Esophagus mucosa (tissue), 1 donor: ENCODE data around the gene HOXA2. TPM values are rescaled to one million over a fixed set of nuclear protein-coding genes. Genes with fewer than 3 reads are reported as not detected.

Source experiments
- ATAC-seq: fragments of 200-7000 bp; cut with Tn5 transposase; one replicate; pipeline ENCODE4 v1.9.1; 2020
- total RNA-seq: library from RNA; stranded (reverse); gene quantifications from one replicate; pipeline ENCODE4 v1.2.4, GENCODE V29; 2023
- donor health status: DM: yes; HTN: yes; CAD: no.

The HOXA2 gene
- total RNA-seq, 1 donor from 2014 or later, result 1.1 TPM

DNA sequence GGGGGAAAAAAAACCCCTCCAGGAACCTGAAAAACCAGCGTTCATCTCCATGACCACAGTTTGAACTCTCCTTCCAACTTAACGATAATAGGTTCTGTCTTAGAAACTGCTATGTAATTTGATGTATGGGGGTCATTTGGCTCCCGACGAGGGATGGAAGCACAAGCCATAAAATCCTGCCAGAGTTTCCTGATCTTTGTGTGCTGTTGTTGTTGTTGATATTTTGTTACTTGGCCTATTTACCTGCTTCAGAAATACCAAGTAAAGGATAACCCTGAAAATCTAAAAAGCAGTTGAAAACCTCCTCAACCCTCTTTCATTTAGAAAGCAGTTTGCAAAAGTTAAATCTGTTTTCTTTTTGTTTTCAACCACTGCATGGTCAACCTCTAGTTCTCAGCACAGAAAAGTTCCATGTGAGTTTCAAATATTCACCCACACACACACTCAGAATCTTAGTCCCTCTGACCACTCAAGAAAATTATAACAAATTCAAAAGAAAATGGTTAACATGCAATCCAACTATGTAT is 9.3 kb upstream of the HOXA2 start:
- ATAC-seq, result no peak

- peak; percentile 57 for ATAC-seq
Measured at GRCh38 chr7:27111042-27111750, 8.7 kb upstream of the HOXA2 start.

- ATAC-seq, result peak; percentile 50
Measured at GRCh38 chr7:27110186-27111031, 7.9 kb upstream of the HOXA2 start.

DNA sequence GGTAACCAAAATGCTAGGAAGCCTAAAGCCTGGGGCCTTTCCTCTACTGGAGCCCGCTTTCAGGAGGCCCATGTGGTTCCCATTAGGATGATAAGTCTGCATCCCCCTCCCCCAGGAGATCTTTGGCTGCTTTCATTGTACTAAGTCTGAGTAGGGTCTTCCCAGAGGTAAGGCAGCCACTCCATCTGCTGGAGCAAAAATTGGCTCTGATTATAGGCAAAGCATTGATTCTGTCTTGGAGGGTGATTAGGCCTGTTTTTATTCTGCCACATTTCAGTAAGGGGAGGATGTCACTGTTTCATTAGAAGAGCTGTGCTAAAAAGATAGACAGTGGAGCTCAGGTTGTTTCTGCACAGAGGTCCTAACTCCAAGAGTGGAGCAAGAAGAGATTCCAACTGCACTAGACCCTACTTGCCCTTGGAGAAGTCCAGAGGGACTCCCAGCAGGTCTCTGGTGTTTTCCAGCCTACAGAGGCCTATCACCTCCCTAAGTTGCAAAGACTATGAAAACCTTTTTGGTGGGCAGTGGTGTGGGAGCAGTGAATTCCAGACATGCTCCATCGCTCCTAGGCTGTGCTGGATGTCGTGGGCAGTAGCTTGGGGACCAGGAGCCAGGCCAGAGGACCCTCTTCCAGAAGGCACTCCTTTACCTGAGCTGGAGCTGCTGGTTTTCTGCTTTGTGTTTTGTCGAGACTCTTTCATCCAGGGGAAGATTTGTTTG is 7.1 kb upstream of the HOXA2 start:
- no peak for ATAC-seq

GRCh38 chr7:27108390-27109127 is 6.1 kb upstream of the HOXA2 start:
- peak; percentile 34 for ATAC-seq

- peak; percentile 3 for ATAC-seq
Measured at GRCh38 chr7:27107391-27108381, 5.2 kb upstream of the HOXA2 start.

DNA sequence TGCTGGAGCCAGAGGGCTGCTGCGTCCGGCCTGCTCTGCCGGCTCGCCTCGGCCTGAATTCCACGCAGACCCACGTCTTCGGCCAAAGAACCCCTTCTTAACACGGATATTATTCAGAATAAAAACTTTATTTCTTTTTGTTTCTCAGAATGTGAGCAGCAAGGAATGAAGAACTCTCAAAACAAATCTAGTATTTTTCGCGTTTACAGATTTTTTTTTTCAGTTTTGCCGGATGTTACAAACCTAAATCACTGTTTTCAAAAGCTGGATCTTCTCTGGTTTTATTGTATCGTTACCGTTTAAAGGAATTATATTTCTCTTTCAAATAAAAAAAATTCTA is 4.4 kb upstream of the HOXA2 start:
- ATAC-seq, result no peak

DNA sequence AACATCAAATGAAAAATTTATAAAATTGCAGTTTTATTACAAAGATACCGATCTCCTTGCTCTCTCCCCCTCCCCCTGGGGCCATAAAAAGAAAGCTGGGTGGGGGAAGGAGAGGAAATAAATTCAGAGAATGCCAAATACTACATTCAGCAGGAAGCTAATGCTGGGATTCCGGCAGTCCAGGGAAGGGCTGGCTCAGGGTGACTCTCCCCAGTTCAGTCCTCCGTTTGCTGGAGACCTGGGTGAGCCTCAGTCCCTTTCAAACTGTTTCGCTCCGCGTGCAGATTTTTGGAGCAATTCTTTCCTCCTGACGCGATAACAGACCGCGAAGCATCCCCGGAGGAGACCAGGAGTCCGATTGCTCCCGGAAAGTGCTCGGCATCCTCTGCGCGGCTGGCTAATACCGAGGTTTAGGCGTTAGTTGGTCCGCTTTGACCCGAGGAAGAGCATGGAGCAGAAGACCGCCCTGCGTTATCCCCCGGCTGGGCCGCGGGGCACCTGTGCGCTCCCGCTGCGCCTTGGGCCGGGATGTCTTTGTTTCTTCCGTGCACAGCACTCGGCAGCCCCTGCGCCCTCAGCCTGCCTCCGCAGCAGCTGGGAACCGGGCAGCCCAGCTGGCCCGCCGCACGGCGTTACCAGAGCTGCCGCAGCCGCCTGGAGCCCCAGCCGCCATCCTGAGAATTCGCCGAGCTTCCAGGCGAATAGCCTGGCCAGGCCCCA is 3.9 kb upstream of the HOXA2 start:
- ATAC-seq, result no peak

DNA sequence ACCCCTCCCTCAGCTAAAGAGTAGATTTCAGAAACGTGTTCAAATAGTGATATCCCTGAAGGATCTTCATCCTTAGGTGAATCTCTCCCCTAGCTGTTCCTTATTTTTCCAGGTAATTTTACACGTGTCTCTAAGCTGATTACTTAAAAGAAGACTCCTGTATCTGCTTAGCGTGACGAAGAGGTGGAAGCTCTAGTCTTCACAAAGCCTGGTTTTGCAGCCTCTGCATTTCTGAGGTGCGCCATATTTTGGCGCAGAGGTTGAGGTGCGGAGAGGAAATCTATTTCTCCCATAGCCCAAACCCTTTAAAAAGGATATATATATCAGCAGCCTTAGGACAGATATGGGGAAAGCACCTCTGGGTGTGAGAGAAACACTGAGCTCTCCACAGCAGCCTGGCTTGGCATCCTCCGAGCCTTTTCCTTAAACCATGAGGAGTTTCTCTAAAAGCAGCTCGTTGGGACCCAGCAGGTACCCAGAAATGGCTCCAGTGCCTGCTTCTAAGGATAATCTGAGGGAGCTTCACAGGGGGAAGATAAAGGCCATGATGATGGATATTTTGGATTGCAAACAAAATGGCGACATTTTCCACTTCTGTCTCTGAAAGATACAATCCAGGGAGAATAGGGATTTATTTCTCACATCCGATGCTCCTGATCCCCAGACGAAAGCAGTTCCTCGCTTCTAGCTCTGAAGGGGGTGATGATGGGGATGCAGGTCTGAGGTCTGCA is 3.0 kb upstream of the HOXA2 start:
- no peak for ATAC-seq

DNA sequence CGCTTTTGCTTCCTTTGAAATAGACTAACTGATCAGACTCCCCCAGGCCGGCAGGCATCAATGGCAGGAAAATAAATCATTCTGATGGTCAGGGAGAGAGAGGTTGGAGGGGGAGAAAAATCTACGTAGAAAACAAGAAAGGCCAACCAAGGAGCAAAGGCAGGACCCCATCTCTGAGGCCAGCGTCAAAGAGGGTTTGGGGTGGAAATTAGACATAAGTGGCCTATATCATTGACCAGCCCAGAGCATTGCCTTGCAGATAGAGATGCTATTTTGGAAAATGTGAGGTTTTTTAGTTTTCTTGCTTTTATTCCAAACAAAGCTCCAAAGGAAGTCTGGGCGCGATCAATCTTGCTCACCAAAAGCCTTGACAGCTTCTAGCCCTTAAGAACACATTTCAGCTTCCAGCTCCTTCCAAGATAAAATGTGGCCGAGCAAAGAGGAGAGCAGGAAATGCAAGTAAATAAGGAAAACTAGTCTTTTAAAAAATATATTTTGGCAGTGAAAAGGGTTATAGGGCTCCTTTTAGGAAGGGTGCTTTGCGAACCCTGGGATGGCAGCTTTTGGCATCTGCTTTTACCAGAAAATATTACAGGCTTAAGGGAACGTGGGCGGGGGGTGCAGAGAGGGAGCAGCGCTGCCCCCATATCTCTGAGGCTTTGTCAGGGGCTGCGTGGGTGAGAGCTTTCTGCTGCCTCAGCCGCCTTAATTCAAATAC is 2.0 kb upstream of the HOXA2 start:
- no peak for ATAC-seq

DNA sequence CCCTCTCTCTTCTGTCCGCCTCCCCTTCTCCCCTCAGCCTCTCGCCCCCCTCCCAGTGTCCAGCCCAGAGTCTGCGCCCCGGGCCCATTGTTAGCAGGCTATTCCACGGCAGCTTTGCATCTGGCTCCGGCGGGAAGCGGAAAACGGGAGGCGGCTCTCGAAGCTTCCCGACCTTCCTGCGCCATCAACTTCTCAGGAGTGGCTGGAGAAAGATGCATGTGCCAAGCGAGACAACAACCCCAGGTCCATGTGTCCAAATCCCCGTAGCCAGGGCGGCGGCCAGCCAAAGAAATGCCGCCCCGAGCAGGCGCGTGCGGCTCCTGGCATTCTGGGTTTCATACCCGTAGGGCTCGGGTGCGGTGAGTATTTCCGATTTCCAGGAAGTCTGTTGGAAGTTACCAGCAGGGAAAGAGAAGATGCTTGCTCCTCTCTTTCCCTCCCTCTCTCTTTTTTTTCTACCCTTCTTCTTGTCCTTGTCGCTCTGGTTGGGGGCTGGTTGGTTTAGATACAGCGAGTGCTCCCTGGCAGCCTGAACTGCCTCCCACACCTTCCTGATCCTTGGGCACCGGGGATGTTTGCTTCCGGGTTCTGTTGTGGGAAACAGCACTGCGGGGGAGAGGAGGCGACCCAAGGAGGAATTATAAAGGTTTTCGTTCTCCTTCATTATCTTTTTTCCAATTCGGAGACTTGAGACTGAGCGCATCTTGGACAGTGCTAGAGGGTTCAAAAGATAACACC is 1.2 kb upstream of the HOXA2 start:
- no peak for ATAC-seq

DNA sequence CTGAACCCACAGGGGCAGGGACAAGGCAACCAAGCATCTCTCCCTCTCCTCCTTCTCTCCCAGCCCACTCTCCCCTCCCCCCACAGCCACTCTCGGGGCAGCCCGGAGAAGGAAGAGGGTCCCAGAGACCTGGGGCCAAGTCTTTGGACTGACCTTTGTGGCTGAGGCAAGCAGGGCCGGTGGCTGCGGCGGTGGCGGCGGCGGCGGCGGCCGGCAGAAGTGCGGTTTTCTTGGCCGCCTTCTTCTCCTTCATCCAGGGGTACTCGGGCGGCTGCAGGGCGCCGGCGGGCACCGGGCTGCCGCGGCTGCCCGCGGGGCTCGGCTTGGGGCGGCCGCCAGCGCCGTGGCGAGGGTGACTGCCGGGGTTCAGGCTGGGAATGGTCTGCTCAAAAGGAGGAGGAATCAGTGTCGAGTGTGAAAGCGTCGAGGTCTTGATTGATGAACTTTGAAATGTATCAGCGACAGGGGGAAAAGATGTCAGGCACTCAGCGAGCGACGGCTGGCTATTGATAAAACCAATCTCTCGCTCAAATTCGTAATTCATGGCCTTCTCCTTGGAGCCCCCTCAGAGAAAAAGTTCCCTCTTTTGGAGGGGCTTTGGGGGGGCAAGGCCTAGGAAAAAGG is 414 bp downstream of the HOXA2 start:
- no peak for ATAC-seq

DNA sequence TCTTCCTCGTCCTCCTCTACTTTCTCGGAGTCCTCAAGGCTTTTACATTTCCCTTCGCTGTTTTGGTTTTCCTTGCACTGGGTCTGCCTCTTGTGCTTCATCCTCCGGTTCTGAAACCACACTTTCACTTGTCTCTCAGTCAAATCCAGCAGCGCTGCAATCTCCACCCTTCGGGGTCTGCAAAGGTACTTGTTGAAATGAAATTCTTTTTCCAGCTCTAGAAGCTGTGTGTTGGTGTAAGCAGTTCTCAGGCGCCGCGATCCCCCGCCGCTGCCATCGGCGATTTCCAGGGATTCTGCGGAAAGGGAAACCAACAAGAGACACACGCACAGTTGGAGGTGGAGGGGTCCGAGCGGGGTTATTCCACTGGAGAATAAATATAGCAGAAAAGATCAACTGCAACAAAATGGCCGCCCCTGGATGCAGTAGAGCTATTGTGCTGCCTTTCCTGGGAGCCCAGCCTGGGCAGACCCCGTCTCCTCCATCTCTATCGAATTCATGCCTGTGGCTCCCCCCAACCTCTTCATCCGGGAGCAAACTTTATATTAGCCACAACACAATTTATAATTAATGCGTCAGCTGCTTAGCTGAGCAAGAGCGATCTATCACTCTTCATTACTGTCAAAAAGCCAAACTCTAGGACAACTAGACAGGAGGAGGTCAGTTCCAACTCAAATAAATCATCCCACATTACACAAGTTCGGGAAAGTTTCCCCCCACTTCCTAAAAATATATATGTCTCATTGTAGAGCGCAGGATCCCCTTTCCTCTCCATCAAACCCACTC is 1.1 kb downstream of the HOXA2 start:
- no peak for ATAC-seq

GRCh38 chr7:27100694-27101170 is 1.8 kb downstream of the HOXA2 start:
- ATAC-seq, result no peak

- ATAC-seq, result no peak
Measured at GRCh38 chr7:27099453-27100370, 2.8 kb downstream of the HOXA2 start.
